ENCODE measurements around the gene MRPL58.
"Not testable (repeated sequence)": the region's sequence is repeated elsewhere in the genome, so short reads cannot be mapped to it uniquely, and the experiment has no call there.

MRPL58 gene

GRCh38 chr17:75030161-75030560 lies 17.7 kb downstream of the MRPL58 start:
- H3K9me3 ChIP-seq: peaks cover 57% of the 10 kb centered on the region
- no peak overlapping the region for H3K4me2 ChIP-seq
- H3K36me3 ChIP-seq: no peaks in the 10 kb centered on the region
- no peak overlapping the region for H3K9ac ChIP-seq
- H3K4me1 ChIP-seq: peaks cover 41% of the 10 kb centered on the region
- no peak overlapping the region for H3K27ac ChIP-seq
- no peaks in the 10 kb centered on the region for H4K20me1 ChIP-seq
- H3K4me3 ChIP-seq: no peak overlapping the region
- peaks cover 33% of the 10 kb centered on the region for H3K27me3 ChIP-seq
- no peak for TF ChIP-seq Cebpa-rat (IDR thresholded peaks at IDR 0.05)

DNA sequence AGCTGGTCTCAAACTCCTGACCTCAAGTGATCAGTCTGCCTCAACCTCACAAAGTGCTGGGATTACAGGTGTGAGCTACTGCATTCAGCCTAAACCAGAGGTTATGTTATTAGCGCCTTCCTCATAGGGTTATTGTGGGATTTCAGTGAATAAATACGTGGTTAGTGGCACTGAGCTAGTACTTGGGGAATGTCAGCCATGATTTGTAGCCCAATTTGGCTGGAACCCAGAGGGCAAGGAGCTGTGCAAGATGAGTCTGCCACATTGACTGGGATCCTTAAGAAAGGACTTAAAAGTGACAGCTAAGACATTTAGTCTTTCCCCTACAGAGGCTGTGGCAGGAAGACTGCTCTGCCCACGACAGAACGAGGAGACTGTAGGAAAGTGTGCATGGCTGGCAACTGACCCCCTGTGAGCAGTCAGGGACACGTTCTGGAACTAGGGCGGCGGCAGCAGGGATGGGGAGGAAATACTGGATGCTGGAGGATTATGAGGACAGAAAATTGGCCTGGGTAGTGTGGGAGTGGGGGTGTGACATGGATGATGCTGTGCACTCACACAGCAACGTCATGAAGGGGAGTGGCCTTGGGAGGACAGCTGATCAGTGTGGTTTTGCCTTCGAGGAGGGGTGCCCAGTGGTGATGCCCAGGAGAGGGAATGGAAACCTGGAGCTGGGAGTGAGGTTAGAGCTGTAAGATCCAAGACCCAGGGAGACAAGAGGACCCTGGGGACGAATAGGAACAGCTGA lies 19.7 kb downstream of the MRPL58 start:
- H3K4me3 ChIP-seq: no peak overlapping the region
- H3K27ac ChIP-seq: no peak overlapping the region
- H3K9me3 ChIP-seq: peaks cover 43% of the 10 kb centered on the region
- 0 out of 2 replicates have a peak overlapping the region, but pooled peaks have one; percentile 32 for H3K4me2 ChIP-seq
- H4K20me1 ChIP-seq: no peaks in the 10 kb centered on the region
- TF ChIP-seq Cebpa-rat (IDR thresholded peaks at IDR 0.05): no peak
- H3K27me3 ChIP-seq: peaks cover 39% of the 10 kb centered on the region
- H3K4me1 ChIP-seq: peaks cover 39% of the 10 kb centered on the region
- H3K9ac ChIP-seq: no peak overlapping the region
- peaks cover 6% of the 10 kb centered on the region for H3K36me3 ChIP-seq

GRCh38 chr17:75032720-75033280 lies 20.3 kb downstream of the MRPL58 start:
- peaks cover 7% of the 10 kb centered on the region for H3K36me3 ChIP-seq
- peak overlapping the region; percentile 79 for H3K4me2 ChIP-seq
- no peaks in the 10 kb centered on the region for H4K20me1 ChIP-seq
- H3K27ac ChIP-seq: no peak overlapping the region
- H3K9ac ChIP-seq: no peak overlapping the region
- peaks cover 37% of the 10 kb centered on the region for H3K9me3 ChIP-seq
- H3K27me3 ChIP-seq: peaks cover 39% of the 10 kb centered on the region
- peaks cover 39% of the 10 kb centered on the region for H3K4me1 ChIP-seq
- H3K4me3 ChIP-seq: peak overlapping the region; percentile 75
- no peak for TF ChIP-seq Cebpa-rat (IDR thresholded peaks at IDR 0.05)

DNA sequence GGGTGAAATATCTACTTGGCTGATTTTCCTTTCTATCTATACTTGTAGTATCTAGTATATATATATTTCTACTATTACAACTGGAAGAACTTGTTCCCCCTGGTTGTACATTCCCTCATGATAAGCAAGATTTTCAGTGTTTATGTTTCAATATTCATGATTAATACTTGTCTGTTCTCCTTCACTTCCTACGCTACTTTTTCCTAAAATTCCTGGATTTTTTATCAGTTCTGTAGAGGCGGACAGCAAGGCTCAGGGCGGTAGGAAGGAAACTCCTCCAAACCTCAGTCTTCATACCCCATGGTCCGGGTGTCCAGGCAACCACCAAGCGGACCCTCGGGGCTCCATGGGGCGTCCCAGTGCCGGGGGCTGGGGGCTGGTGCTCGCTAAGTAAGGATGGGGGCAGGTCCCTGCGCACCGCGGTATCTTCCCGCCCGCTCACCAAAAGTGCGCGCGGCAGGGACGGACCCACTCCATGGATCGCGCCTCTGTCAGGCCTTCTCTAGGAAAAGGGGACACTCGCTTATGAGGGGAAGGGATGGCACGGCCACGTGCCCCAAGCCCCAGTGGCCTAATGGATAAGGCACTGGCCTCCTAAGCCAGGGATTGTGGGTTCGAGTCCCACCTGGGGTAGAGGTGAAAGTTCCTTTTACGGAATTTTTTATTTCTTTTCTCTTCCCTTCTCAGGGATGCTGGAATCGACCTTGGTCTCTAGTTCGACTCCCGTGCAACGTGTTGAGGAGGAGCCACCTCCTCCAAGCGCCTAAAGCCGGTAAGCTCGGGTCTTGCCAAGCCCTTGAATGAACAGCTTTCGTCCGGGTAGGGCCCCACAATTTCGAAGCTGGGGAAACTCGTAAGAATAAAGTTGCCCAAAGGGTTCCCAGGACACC lies 21.1 kb downstream of the MRPL58 start:
- Histone ChIP-seq H3K27me3 (peaks cover 39% of the 10 kb centered on the region), H3K4me1 (peaks cover 39% of the 10 kb centered on the region), H3K4me3 (peak overlapping the region; percentile 75), H3K36me3 (peaks cover 14% of the 10 kb centered on the region), H3K4me2 (peak overlapping the region; percentile 79), H3K27ac (peak overlapping the region; percentile 87), H4K20me1 (no peaks in the 10 kb centered on the region), H3K9ac (peak overlapping the region; percentile 89), H3K9me3 (peaks cover 29% of the 10 kb centered on the region)
- no peak for TF ChIP-seq Cebpa-rat (IDR thresholded peaks at IDR 0.05)

- no peak for TF ChIP-seq Cebpa-rat (IDR thresholded peaks at IDR 0.05)
- Histone ChIP-seq H3K9me3 (peaks cover 22% of the 10 kb centered on the region), H3K27ac (peak overlapping the region; percentile 87), H3K27me3 (peaks cover 39% of the 10 kb centered on the region), H3K9ac (peak overlapping the region; percentile 89), H3K4me3 (peak overlapping the region; percentile 75), H3K36me3 (peaks cover 22% of the 10 kb centered on the region), H3K4me2 (peak overlapping the region; percentile 79), H3K4me1 (peaks cover 39% of the 10 kb centered on the region), H4K20me1 (no peaks in the 10 kb centered on the region)
Measured at GRCh38 chr17:75034236-75034908, 21.9 kb downstream of the MRPL58 start.

- no peaks in the 10 kb centered on the region for H3K9me3 ChIP-seq
- H3K27me3 ChIP-seq: peaks cover 39% of the 10 kb centered on the region
- H3K36me3 ChIP-seq: peaks cover 46% of the 10 kb centered on the region
- no peak overlapping the region for H3K27ac ChIP-seq
- H3K4me1 ChIP-seq: peaks cover 39% of the 10 kb centered on the region
- H3K4me3 ChIP-seq: no peak overlapping the region
- no peak overlapping the region for H3K4me2 ChIP-seq
- no peaks in the 10 kb centered on the region for H4K20me1 ChIP-seq
- no peak overlapping the region for H3K9ac ChIP-seq
- no peak for TF ChIP-seq Cebpa-rat (IDR thresholded peaks at IDR 0.05)
Measured at GRCh38 chr17:75036643-75037268, 24.3 kb downstream of the MRPL58 start.

DNA sequence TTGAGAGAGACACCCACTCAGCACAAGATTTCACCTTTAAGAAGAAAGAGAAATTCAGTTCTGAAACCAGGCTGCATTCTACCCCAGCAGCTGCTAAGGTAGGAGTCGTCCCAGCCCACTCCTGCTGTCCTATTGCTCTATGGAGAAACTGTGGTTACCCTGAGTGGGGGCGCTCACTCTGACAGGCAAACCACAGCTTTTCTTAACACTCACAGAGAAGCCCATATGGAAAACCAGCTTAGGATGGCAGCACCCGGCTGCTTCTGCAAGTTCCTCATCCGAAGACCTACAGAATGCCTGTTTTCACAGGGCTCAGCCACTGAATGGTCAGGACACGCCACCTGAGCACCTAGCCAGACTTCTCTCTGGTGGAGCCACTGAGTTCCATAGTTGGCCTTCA lies 26.8 kb downstream of the MRPL58 start:
- Histone ChIP-seq H3K4me2 (no peak overlapping the region), H3K9me3 (no peaks in the 10 kb centered on the region), H3K4me1 (peaks cover 16% of the 10 kb centered on the region; the same call in 1 of the 2 replicates), H3K36me3 (peaks cover 55% of the 10 kb centered on the region), H3K27me3 (peaks cover 16% of the 10 kb centered on the region), H4K20me1 (peaks cover 8% of the 10 kb centered on the region; the same call in 1 of the 2 replicates), H3K9ac (no peak overlapping the region), H3K4me3 (no peak overlapping the region), H3K27ac (no peak overlapping the region)
- TF ChIP-seq Cebpa-rat (IDR thresholded peaks at IDR 0.05): no peak

- Histone ChIP-seq H3K4me1 (peaks cover 10% of the 10 kb centered on the region), H3K9ac (no peak overlapping the region), H3K9me3 (no peaks in the 10 kb centered on the region), H3K27me3 (no peaks in the 10 kb centered on the region), H3K36me3 (peaks cover 53% of the 10 kb centered on the region), H4K20me1 (peaks cover 13% of the 10 kb centered on the region; the same call in 1 of the 2 replicates), H3K4me2 (no peak overlapping the region), H3K4me3 (no peak overlapping the region), H3K27ac (no peak overlapping the region)
- TF ChIP-seq Cebpa-rat (IDR thresholded peaks at IDR 0.05): no peak
Measured at GRCh38 chr17:75041656-75042280, 29.3 kb downstream of the MRPL58 start.

DNA sequence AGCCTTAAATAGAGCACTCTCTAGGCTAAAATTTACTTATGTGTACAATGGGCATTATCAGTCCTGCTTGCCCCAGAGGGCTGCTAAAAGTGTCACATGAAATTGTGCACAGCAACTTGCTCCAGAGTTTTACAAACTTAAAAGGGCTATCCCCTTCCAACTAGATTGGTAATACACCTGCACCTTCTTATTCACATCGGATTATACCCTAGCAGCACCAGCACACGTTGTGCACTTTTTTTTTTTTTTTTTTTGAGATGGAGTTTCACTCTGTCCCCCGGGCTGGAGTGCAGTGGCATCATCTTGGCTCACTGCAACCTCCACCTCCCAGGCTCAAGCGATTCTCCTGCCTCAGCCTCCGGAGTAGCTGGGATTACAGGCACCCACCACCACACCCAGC lies 31.3 kb downstream of the MRPL58 start:
- H3K27ac ChIP-seq, H3K4me3 ChIP-seq, H3K27me3 ChIP-seq, H3K9me3 ChIP-seq, H3K9ac ChIP-seq, H3K4me2 ChIP-seq: not testable (repeated sequence)
- H3K36me3 ChIP-seq: peaks cover 38% of the 10 kb centered on the region
- peaks cover 13% of the 10 kb centered on the region; the same call in 1 of the 2 replicates for H4K20me1 ChIP-seq
- peaks cover 22% of the 10 kb centered on the region for H3K4me1 ChIP-seq
